ENCODE measurements around the gene AP3B2. TPM values are rescaled to one million over a fixed set of nuclear protein-coding genes. Genes with fewer than 3 reads are reported as not detected.

AP3B2 gene
- total and polyA plus RNA-seq, 2 donors (not counting 3 experiments of a cell fraction or from before 2014, with no cell fraction given) = not detected

- TF ChIP-seq POLR2A (IDR thresholded peaks at IDR 0.05; ENCODE audit: low read depth, low read length) (no peak), FOS (IDR thresholded peaks at IDR 0.05; ENCODE audit: borderline replicate concordance, insufficient read depth, low read length) (no peak), MAX (IDR thresholded peaks at IDR 0.05; ENCODE audit: insufficient read depth, insufficient read length) (no peak), JUN (IDR thresholded peaks at IDR 0.05; ENCODE audit: borderline replicate concordance, insufficient read depth, insufficient read length, low read depth) (no peak), GATA2 (IDR thresholded peaks at IDR 0.05; ENCODE audit: insufficient read depth, insufficient read length, low read depth, low read length) (no peak), CTCF (IDR thresholded peaks at IDR 0.05; ENCODE audit: extremely low read depth in 1 of 2, insufficient read depth in 1 of 2, low read depth in 1 of 2, low read length in 2 of 2) (no peak), POLR2AphosphoS5 (IDR thresholded peaks at IDR 0.05; ENCODE audit: insufficient read depth, low read depth, low read length) (no peak), MYC (IDR thresholded peaks at IDR 0.05; ENCODE audit: low read depth, low read length) (no peak), EZH2 (IDR thresholded peaks at IDR 0.05; ENCODE audit: borderline replicate concordance, low read depth, low read length, severe bottlenecking) (no peak)
- no peak for FAIRE-seq
- Histone ChIP-seq H3K9me1 (replicated peaks; ENCODE audit: control insufficient read depth, extremely low read depth, insufficient read depth, low read length) (no peaks in the 10 kb centered on the region), H3K36me3 (ENCODE audit: control insufficient read depth in 2 of 2, extremely low read depth in 1 of 2, insufficient read depth in 2 of 2, low read length in 2 of 2) (no peaks in the 10 kb centered on the region), H3K79me2 (ENCODE audit: control insufficient read depth, insufficient read depth, low read length) (no peaks in the 10 kb centered on the region), H3K4me1 (ENCODE audit: control insufficient read depth, extremely low read depth, insufficient read depth, low read length) (no peaks in the 10 kb centered on the region), H2AFZ (ENCODE audit: low read depth, low read length) (no peak overlapping the region), H3K4me3 (replicated peaks in 1 of 3; ENCODE audit: insufficient read depth in 1 of 3, low read depth in 1 of 3, low read length in 3 of 3) (no peak overlapping the region), H3K27me3 (ENCODE audit: control insufficient read depth in 2 of 2, insufficient read depth in 2 of 2, low read length in 2 of 2) (no peaks in the 10 kb centered on the region), H3K4me2 (ENCODE audit: insufficient read depth, low read length) (no peak overlapping the region), H3K9me3 (replicated peaks; ENCODE audit: control insufficient read depth, insufficient read depth, low read length) (no peaks in the 10 kb centered on the region), H3K27ac (ENCODE audit: insufficient read depth, low read depth, low read length) (no peak overlapping the region), H4K20me1 (replicated peaks; ENCODE audit: control insufficient read depth, extremely low read depth, insufficient read depth, low read length) (no peaks in the 10 kb centered on the region), H3K9ac (replicated peaks; ENCODE audit: extremely low read depth, insufficient read depth, low read length) (no peak overlapping the region)
- ChIA-PET POLR2A (no interaction called here), CTCF (interaction anchor here (1.3 kb wide), 1 partner anchor 45 kb away, joined by 3 read pairs; the partner anchor contains the start of gene AP3B2)
- dilution Hi-C loops (cut with MboI; ENCODE audit: extremely low pct_ligation_motif_present, low sequenced_read_pairs) = no loop called here
- intact Hi-C loops (cut with micrococcal nuclease) = no loop called here
- DNase-seq (ENCODE audit: low read depth, low spot score) = no peak
- BruUV-seq (replicated peaks) = no TSS peak
These were observed 45.7 kb downstream of the AP3B2 start for GRCh38 chr15:82664021-82664420.
